IPS-NIHi7 (cell line): ENCODE measurements around the gene PXK.
"Not testable (repeated sequence)": the region's sequence is repeated elsewhere in the genome, so short reads cannot be mapped to it uniquely, and the experiment has no call there.

ENCODE experiments used
- DNase-seq: peaks from one replicate; pipeline ENCODE4 v3.0.0; 2012; ENCODE audit warnings: mixed read lengths; ENCODE audit errors: extremely low spot score

PXK gene

GRCh38 chr3:58332575-58333188 lies at the start of gene PXK:
Gene PXK (plus strand): TSS chr3:58332892. CDS start chr3:58332989, 97 bp downstream.
- peak; percentile 82 for DNase-seq

GRCh38 chr3:58285334-58285733 lies 47.4 kb upstream of the PXK start:
- DNase-seq: no peak

DNA sequence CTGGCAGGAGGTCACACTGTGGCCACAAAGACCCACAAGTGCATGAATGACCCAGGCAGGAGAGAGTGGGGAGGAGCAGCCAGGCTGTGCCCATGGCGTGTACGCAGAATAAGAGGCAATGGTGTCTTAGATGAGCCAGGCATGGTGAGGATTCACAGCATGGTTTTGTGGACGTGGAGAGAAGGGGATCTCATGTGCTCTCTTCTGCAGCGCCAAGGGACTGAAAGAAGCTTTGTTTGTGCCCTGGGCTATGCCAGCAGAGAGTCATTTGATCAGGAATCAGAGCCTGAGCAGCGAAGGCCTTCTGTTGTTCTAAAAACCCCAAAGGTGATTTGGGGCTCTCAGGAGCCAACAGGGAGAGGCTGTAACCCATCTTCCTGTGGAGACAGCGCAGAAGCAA lies 45.3 kb upstream of the PXK start:
- no peak for DNase-seq

DNA sequence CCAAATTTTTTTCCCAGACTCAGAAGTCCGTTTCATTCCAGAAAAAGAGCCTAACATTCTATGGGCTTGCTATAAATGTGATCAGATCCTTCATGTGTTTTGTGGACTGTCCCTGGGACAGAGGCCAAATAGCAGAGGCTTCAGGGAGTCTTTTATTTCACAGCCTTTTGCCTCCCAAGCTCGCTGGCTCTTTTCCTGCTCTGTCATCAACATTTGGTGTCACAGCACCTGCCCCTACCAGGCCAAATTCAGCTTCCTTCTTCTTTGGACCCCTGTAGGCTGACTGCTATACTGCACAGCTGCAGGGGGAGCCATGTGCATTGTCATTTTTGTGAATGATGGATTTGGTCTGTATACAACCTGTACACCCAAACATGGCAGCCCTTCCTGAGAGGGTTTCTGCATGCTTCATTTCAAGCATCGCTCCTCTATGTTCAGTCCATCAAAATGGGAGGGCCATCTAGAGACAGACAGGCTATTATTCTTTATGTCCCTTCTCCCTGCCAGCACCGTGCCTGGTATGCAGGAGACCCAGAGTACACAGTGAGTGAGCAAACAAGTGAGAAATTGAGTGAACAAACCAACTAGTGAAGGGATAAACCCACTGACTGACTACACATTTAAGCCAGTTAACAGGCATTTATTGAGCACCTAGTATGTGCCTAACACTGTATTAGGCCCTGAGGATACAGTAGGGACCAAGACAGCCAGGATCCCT lies 44.5 kb upstream of the PXK start:
- no peak for DNase-seq

DNA sequence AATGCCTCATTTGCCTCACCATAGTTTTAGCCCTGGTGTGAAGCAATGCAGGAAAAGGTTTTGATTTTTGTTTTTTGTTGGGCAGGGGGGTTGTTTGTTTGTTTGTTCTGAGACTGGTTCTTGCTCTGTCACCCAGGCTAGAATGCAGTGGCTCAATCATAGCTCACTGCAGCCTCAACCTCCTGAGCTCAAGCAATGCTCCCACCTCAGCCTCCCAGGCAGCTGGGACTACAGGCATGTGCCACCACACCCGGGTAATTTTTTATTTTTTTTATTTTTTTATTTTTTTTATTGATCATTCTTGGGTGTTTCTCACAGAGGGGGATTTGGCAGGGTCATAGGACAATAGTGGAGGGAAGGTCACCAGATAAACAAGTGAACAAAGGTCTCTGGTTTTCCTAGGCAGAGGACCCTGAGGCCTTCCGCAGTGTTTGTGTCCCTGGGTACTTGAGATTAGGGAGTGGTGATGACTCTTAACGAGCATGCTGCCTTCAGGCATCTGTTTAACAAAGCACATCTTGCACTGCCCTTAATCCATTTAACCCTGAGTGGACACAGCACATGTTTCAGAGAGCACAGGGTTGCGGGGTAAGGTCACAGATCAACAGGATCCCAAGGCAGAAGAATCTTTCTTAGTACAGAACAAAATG lies 43.6 kb upstream of the PXK start:
- DNase-seq: not testable (repeated sequence)

DNA sequence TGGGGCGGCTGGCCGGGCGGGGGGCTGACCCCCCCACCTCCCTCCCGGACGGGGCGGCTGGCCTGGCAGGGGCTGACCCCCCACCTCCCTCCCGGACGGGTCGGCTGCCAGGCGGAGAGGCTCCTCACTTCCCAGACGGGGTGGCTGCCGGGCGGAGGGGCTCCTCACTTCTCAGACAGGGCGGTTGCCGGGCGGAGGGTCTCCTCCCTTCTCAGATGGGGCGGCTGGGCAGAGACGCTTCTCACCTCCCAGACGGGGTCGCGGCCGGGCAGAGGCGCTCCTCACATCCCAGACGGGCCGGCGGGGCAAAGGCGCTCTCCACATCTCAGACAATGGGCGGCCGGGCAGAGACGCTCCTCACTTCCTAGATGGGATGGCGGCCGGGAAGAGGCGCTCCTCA lies 42.2 kb upstream of the PXK start:
- DNase-seq: not testable (repeated sequence)

GRCh38 chr3:58291671-58292338 lies 40.9 kb upstream of the PXK start:
- no peak for DNase-seq

DNA sequence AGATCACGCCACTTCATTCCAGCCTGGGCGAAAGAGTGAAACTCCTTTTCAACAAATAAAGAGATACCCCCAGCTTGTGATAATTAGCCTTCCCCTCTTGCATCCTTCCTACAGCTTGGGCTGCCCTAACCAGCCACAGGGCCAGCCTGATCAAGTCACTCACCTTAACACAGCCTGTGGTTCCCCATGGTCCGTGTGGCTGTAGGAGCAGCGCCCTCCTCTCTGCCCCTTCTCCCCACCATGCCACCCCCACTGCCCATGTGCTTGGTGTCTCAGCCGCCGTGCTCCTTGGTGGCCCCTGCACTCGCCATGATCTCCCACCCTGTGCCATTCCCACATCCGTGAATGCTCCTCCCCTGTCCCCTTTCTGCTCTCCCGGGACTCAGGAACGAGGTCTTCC lies 39.8 kb upstream of the PXK start:
- DNase-seq: no peak

DNA sequence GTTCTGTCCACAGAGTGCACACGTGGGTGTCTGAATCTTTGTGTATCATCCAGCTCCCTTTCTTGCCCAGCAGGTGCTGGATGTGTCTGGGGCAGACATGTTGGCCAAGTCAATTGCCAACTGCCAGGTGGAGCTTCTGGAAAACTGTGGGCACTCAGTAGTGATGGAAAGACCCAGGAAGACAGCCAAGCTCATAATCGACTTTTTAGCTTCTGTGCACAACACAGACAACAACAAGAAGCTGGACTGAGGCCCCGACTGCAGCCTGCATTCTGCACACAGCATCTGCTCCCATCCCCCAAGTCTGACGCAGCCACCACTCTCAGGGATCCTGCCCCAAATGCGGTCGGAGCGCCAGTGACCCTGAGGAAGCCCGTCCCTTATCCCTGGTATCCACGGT lies 39.2 kb upstream of the PXK start:
- no peak for DNase-seq

- DNase-seq: no peak
These were observed 36.4 kb upstream of the PXK start for GRCh38 chr3:58296269-58296668.

DNA sequence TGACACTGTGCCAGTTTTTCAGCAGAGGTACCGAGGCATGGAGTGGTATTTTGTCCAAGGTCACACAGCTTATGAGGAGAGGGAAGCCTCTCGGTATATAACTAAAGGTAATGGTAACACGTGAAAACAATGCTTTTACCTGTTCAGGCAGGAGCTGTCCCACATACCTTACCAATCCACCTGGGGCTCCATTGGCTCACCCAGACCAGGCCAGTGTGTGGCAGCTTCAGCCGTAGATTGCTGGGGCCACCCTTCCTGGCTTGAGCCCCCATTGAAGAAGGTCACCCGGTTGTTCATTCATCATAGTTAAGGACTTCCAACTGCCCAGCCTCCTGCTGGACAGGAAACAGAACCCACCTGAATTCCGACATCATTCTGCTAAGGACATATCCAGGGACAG lies 35.8 kb upstream of the PXK start:
- no peak for DNase-seq

- DNase-seq: no peak
These were observed 34.5 kb upstream of the PXK start for GRCh38 chr3:58298190-58298589.

GRCh38 chr3:58299075-58299474 lies 33.6 kb upstream of the PXK start:
- DNase-seq: no peak

DNA sequence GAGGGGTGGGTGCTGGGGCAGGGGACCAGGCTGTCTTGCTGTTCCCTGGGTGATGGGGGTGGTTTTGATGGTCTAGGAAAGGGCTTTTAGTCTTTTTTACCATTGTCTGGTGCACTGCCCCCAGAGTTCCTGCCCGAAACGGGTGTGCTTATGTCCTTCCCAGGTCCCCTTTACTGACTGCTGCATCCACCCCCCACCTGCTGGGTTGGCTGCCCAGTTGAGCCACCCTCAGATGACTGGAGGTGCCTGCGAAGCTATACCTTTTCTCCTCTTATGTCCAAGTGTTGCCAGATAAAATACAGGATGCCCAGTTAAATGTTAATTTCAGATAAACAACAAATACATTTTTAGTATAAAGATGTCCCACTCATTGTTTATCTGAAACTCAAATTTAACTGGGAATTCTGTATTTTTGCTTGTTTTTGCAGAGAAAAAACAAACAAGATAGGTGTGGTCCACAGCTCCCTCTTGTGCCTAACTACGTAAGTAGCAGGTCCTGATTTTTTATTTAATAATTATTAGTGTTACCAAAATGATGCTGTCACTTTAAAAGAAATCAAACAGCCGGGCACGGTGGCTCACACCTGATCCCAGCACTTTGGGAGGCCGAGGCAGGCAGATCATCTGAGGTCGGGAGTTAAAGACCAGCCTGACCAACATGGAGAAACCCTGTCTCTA lies 32.7 kb upstream of the PXK start:
- DNase-seq: no peak

- DNase-seq: peak; percentile 97
These were observed 26.6 kb upstream of the PXK start, which contains the start of the genes HTD2 and RPP14 for GRCh38 chr3:58305882-58306711. Gene HTD2 (plus strand): TSS chr3:58306520. CDS start chr3:58317614, 11,094 bp downstream. Gene RPP14 (plus strand): TSS chr3:58306245. CDS start chr3:58310330, 4,085 bp downstream.

GRCh38 chr3:58307639-58308215 lies 25.0 kb upstream of the PXK start:
- no peak for DNase-seq

GRCh38 chr3:58308728-58309127 lies 24.0 kb upstream of the PXK start:
- DNase-seq: no peak

GRCh38 chr3:58317811-58318210 lies 14.9 kb upstream of the PXK start:
- DNase-seq: no peak

GRCh38 chr3:58321791-58322190 lies 10.9 kb upstream of the PXK start:
- DNase-seq: no peak

DNA sequence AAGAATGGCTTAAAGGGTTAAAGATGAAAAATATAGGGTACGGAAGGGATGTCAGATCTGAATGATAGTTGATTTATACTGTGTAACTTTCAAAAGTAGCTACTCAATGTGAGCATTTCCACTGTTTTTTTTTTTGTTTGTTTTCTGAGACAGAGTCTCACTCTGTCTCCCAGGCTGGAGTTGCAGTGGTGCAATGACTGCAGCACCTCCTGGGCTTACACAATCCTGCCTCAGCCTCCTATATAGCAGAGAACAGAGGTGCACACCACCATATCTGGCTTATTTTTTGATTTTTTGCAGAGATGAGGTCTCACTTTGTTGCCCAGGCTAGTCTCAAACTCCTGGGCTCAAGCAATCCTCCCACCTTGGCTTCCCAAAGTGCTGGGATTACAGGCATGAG lies 9.9 kb upstream of the PXK start:
- no peak for DNase-seq
